Activated CD4-positive, alpha-beta T cell treated with anti-CD3 and anti-CD28 coated beads, Interleukin-2, Interleukin-6, amounts not matched to agents 100 ng/mL and 50 ng/mL, durations not matched to agents 16 hours and 8 hours (primary cell): ENCODE results near the gene MYH11.
"Not testable (repeated sequence)": the region's sequence is repeated elsewhere in the genome, so short reads cannot be mapped to it uniquely, and the experiment has no call there.

Source experiments
- DNase-seq: peaks from one replicate; pipeline ENCODE4 v3.0.0-alpha.2; 2020

MYH11 gene

GRCh38 chr16:15655561-15655960 is 201.3 kb downstream of the MYH11 start:
- DNase-seq: not testable (repeated sequence)

GRCh38 chr16:15654591-15654990 is 202.2 kb downstream of the MYH11 start:
- no peak for DNase-seq

- DNase-seq: no peak
Observed at GRCh38 chr16:15653227-15653626, 203.6 kb downstream of the MYH11 start.
